ENCODE measurements around the gene GBF1. TPM values are rescaled to one million over a fixed set of nuclear protein-coding genes. Genes with fewer than 3 reads are reported as not detected.
"Not testable (repeated sequence)": the region's sequence is repeated elsewhere in the genome, so short reads cannot be mapped to it uniquely, and the experiment has no call there.

The GBF1 gene
- total RNA-seq, 6 experiments from 2014 or later, result 67.2 to 83.6 (median 74.2) TPM

DNA sequence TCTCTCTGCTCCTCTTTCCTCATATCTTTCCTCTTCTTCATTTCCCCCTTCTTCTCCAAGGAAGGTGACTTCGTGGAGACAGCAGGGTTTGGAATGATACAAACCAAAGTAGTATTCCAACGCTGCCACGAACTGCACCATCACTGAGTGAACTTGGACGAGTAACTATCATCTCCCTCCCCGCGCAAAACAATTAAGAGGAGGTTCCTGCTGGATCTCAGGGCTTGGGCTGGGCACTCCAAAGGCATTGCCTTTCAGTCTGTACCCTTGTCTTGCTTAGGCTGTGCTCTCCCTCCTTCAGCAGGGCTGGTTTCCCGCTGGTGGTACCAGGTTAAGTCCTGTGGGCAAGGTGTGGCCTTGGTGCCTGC lies 3.2 kb upstream of the GBF1 start:
- no peak for DNase-seq
- Mint-ChIP-seq H3K9me3 (no peaks in the 10 kb centered on the region), H3K36me3 (ENCODE audit: low read depth) (peaks cover 10% of the 10 kb centered on the region; the same call in 1 of the 2 replicates), H3K4me3 (peak overlapping the region; percentile 85), H3K4me1 (ENCODE audit: low read depth) (peaks cover 56% of the 10 kb centered on the region), H3K27ac (peak overlapping the region; percentile 68), H3K27me3 (ENCODE audit: insufficient read depth) (peaks cover 13% of the 10 kb centered on the region)
- TF ChIP-seq, protein P1, sequence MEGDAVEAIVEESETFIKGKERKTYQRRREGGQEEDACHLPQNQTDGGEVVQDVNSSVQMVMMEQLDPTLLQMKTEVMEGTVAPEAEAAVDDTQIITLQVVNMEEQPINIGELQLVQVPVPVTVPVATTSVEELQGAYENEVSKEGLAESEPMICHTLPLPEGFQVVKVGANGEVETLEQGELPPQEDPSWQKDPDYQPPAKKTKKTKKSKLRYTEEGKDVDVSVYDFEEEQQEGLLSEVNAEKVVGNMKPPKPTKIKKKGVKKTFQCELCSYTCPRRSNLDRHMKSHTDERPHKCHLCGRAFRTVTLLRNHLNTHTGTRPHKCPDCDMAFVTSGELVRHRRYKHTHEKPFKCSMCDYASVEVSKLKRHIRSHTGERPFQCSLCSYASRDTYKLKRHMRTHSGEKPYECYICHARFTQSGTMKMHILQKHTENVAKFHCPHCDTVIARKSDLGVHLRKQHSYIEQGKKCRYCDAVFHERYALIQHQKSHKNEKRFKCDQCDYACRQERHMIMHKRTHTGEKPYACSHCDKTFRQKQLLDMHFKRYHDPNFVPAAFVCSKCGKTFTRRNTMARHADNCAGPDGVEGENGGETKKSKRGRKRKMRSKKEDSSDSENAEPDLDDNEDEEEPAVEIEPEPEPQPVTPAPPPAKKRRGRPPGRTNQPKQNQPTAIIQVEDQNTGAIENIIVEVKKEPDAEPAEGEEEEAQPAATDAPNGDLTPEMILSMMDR (IDR thresholded peaks at IDR 0.05), result no peak

DNA sequence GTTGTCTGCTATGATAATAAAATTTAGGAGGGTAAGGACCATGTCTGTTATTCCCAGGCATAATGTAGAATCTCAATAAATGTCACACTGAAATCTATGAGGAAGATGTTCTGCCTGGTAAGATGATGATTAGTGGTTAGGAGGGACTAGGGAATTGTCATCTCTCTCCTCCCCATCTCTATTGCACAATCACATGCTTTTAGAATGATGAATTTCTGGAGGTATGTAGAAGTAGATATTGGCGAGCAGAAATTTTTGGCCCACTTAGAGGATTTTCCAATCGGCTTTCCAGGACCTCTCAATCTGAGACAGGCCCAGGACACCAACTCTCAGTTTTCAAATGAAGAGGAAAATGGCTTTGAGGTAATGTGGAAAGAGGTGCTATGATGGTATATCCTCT lies 2.0 kb upstream of the GBF1 start:
- TF ChIP-seq, protein P1 (IDR thresholded peaks at IDR 0.05), result no peak
- H3K9me3 Mint-ChIP-seq, result no peaks in the 10 kb centered on the region
- peak overlapping the region; percentile 50 for H3K4me3 Mint-ChIP-seq
- H3K27me3 Mint-ChIP-seq (ENCODE audit: insufficient read depth), result peaks cover 10% of the 10 kb centered on the region
- peak overlapping the region; percentile 75 for H3K27ac Mint-ChIP-seq
- peaks cover 68% of the 10 kb centered on the region for H3K4me1 Mint-ChIP-seq (ENCODE audit: low read depth)
- DNase-seq, result peak; percentile 88
- peaks cover 19% of the 10 kb centered on the region; the same call in 1 of the 2 replicates for H3K36me3 Mint-ChIP-seq (ENCODE audit: low read depth)

DNA sequence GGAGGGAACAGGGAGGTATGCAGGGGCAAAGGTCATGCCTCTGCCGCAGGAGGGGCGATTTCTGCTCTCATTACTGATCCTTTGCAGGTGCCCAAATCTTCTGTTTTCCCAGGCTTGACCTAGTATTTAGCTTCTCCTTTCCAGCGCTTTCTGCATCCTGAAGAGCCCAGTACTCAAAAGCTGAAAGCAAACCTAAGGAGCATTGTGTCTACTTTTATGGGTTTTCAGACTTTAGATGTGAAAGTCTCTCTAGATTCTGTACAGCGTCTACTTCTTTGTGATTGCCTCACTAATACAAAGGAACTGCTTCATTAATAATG lies 560 bp downstream of the GBF1 start:
- Mint-ChIP-seq H3K4me3 (peak overlapping the region; percentile 96), H3K4me1 (ENCODE audit: low read depth) (peaks cover 61% of the 10 kb centered on the region), H3K9me3 (no peaks in the 10 kb centered on the region), H3K36me3 (ENCODE audit: low read depth) (peaks cover 24% of the 10 kb centered on the region; the same call in 1 of the 2 replicates), H3K27ac (peak overlapping the region; percentile 88), H3K27me3 (ENCODE audit: insufficient read depth) (peaks cover 2% of the 10 kb centered on the region)
- TF ChIP-seq, protein P1 (IDR thresholded peaks at IDR 0.05), result no peak
- DNase-seq, result no peak

DNA sequence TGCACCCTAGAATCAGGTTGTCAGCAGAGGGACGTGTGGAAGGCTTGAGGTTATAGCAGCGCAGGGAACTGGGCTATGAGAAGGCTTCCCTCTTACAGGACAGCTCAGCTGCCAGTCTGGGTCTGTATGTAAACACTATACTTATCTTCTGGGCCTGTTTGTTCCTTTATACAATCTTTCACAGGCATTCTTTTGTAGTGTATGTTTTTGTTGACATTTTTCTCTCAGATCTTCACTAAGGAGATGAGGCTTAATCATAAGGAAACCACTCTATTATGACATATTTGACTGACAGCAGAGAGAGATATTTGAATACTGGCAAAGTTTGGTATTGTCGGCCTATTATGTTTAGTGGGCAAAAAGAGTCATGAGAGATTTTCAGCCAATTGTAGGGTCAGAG lies 929 bp downstream of the GBF1 start:
- Mint-ChIP-seq H3K4me1 (ENCODE audit: low read depth) (peaks cover 58% of the 10 kb centered on the region), H3K36me3 (ENCODE audit: low read depth) (peaks cover 24% of the 10 kb centered on the region; the same call in 1 of the 2 replicates), H3K4me3 (peak overlapping the region; percentile 96), H3K27ac (peak overlapping the region; percentile 88; the same call in 1 of the 2 replicates), H3K9me3 (no peaks in the 10 kb centered on the region), H3K27me3 (ENCODE audit: insufficient read depth) (no peaks in the 10 kb centered on the region; the same call in none of the 2 replicates)
- TF ChIP-seq, protein P1 (IDR thresholded peaks at IDR 0.05), result no peak
- peak; percentile 38 for DNase-seq

DNA sequence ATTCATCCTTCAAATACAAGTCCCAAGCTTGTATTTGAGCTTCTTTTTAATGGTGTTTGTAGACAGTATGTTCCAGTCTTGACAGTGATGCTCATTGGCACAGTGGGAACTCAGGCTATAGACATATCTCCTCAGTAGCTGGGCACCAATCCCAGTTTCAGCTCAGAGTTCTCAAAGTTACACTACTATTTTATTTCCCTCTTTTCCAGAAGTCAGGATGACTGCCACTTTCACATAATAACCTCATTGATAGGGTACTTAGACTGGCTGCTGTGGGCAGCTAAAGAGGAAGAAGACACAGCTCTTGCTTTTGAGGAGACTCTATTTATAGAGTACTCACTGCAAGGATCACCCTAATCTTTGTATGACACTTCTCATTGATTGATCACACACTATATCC lies 2.4 kb downstream of the GBF1 start:
- H3K36me3 Mint-ChIP-seq (ENCODE audit: low read depth), result peaks cover 24% of the 10 kb centered on the region; the same call in 1 of the 2 replicates
- no peak for DNase-seq
- peak overlapping the region; percentile 96 for H3K4me3 Mint-ChIP-seq
- no peaks in the 10 kb centered on the region for H3K9me3 Mint-ChIP-seq
- TF ChIP-seq, protein P1 (IDR thresholded peaks at IDR 0.05), result no peak
- H3K27ac Mint-ChIP-seq, result no peak overlapping the region
- peaks cover 53% of the 10 kb centered on the region for H3K4me1 Mint-ChIP-seq (ENCODE audit: low read depth)
- no peaks in the 10 kb centered on the region; the same call in 1 of the 2 replicates for H3K27me3 Mint-ChIP-seq (ENCODE audit: insufficient read depth)

DNA sequence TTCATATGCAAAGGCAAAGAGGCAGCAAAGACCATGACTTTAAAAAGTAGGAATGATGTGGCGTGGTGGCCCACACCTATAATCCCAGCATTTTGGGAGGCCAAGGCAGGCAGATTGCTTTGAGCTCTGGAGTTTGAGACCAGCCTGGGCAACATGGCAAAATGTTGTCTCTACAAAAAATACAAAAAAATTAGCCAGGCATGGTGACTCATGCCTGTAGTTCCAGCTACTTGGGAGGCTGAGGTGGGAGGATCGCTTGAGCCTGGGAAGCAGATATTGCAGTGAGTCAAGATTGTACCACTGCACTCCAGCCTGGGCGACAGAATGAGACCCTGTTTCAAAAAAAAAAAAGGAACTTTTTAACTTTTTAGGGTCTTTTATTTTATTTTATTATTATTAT lies 7.2 kb downstream of the GBF1 start:
- peaks cover 10% of the 10 kb centered on the region; the same call in 1 of the 2 replicates for H3K36me3 Mint-ChIP-seq (ENCODE audit: low read depth)
- peaks cover 15% of the 10 kb centered on the region for H3K4me1 Mint-ChIP-seq (ENCODE audit: low read depth)
- not testable (repeated sequence) for H3K9me3 Mint-ChIP-seq; H3K4me3 Mint-ChIP-seq; H3K27me3 Mint-ChIP-seq (ENCODE audit: insufficient read depth); DNase-seq
- peak overlapping the region; percentile 49; the same call in 1 of the 2 replicates for H3K27ac Mint-ChIP-seq

Measured in HFFc6 (cell line).